HG02840 (cell line): ENCODE measurements around the gene EIF2S2.

Source experiments
- ATAC-seq: cut with Tn5 transposase; IDR thresholded peaks from one replicate; pipeline ENCODE4 v1.9.1; 2021; ENCODE audit warnings: mild to moderate bottlenecking, moderate library complexity, moderate number of reproducible peaks; ENCODE audit not compliant: unreplicated experiment, low FRiP score

Gene EIF2S2

DNA sequence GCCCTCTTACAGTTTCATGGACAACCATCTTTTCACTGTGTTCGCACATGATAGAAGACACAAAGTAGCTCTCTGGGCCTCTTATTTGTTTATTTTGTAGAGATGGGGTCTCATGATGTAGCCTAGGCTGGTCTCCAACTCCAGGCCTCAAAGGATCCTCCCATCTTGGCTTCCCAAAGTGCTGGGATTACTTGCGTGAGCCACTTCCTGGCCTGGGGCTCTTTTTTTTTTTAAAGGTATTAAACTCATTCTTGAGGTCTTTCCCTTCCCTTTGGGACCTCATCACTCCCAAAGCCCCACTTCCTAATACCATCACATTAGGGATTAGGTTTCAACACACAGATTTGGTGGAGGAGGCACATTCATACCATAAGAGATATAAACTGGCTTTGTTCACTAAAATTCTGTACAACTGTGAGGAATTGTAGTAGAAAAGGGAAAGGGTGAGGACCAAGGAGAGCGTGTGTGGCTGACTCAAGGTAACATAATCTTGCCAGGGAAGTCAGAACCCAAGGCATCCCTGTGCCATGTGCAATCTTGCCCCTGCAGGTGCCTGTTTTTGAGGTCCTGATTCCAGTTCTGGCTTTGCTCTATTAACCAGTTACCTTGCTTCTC lies 45.5 kb downstream of the EIF2S2 start:
- no peak for ATAC-seq

DNA sequence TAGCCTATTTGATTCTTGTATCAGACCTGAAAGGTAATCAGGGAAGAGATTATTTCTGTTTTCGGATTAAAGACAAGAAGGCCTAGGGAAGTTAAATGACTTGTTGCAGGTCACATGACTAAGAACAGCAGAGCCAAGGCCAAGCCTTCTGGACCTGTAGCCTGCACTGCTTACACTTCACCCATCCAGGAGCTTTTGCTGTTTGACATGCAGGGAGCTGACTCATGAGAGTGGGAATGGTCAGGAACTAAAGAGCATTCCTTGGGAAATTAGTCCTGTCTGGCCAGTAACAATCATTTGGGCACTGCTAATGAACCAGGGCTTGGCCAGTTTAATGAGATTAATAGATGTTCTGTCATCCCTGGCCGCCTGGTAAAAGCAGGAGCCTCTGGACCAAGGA lies 46.8 kb downstream of the EIF2S2 start:
- no peak for ATAC-seq

DNA sequence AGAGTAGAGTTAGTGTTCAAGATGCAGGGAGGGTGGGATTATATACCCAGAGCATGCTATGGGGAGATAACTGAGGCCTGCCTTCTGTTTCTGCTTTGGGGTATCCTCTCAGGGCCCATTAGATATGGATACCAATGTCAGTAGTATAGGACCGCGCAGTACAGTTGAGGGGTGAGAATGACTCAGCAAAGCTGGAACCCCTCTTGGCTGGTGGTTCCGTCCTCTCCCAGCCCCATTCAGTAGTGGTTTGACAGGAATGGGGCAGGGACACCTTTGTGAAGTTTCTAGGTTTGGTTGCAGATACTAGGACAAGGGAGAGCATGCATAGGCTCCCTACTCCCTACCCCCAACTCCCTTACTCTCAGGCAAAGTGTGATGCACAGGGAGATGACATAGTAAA lies 47.8 kb downstream of the EIF2S2 start:
- no peak for ATAC-seq

DNA sequence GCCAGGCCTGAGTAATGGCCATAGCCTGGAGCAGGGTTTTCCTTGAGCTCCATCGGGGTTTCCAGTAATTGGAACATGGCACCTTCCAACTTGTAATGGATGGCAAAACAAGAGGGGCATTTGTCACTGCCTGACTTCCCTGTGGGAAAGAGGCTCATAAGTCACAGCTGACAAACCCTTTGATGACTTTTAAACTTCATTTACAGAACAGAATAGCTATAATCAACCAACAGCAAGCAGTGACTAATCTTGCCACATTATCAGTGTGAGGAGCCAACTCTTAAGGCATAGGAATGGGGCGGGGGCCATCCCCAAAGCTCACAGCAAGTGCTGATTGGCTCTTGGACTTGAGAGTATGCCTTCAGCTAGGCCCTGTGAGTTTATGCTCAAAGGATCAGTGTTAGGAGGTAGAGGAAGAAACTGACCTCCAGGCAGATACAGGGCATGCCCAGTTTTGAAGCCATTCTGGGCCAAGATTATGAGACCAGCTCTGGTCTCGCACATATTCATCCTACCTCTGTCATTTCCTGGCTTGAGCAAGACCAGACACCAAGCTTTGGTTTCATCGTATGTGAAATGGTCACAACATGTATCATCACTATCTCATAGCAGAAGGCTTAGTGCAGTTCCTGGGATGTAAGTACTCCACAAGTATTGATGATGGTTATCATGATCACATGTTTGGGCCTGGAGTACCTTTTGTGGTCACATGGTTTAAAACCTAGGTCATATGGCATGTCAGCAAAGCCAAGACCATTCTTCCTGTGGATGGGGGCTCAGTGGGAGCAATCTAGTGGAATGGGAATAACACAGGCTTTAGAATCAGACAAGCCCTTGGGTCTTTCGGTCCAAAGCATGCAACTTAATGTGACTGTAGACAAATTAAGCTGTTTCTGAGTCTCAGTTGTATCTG lies 49.2 kb downstream of the EIF2S2 start:
- ATAC-seq, result no peak

DNA sequence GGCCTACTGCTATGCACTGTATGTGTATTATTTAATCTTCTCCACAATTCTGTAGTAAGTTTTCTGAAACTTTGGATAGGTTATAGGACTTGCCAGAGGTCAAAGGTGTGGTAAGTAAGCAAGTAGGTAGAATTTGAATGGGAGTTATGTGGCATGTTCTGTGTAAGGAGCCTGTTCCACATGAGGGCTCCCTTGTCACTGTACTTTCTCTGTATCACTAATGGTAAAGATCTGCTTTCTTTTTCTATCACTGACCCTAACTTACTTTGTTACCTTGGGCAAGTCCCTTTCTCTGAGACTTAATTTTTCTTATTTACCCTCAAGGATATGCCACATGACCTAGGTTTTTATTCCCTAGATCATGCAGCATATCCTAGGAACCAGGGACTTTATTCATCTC lies 50.3 kb downstream of the EIF2S2 start:
- no peak for ATAC-seq

DNA sequence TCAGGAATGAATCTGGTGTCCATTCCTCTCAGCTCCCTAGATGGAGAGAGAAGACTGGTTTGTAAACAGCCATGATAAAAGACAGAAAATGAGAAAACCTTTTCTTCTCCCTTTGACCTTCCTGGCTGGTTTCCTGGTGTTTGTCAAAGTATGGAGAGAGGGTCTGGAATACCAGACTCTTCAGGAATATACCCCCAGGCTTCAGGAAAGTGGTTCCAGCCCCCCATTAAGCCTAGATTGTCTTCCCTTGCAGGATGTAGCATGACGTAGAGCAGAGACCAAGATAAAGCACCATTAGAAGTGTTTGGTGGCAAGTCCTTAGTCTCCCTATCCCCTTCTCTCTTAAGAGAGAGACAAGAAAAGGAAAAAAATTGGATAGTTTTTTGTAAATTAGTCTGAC lies 51.1 kb downstream of the EIF2S2 start:
- no peak for ATAC-seq

DNA sequence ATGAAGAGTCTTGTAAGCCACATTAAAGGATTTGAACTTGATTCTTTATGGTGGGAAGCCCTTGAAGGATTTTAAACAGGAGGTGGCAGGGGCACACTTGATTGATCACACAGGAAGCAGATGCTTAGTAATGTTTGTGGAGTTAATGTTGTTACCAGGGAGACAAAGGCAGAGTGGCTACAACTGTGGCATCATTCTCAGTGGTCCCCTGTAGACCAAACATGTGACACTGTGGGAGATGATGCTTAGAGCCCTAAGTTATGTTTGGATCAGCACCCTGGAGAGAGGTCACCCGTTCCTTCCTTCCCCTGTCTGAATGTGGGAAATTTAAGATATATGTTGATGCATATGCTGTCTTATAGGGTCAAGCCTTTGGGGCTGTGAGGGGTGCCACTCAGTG lies 53.2 kb downstream of the EIF2S2 start:
- no peak for ATAC-seq

DNA sequence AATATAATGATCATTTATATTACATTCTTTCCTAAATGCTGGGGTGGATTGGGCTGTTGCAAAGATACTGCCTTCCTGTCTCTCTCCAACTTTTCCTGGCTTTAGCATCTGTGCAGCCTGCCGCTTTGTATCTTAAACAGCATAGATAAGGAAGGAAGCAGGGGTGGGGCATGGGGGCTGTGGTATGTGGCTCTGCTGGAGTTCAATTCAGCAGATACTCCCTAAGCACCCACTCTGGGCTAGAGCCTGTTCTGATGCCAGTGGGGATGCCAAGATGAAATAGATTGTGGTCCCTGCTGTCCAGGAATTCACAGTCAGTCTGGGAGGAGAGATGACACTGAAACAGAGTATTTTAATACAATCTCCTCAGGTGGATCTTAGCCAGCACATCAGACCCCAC lies 56.8 kb downstream of the EIF2S2 start:
- no peak for ATAC-seq

DNA sequence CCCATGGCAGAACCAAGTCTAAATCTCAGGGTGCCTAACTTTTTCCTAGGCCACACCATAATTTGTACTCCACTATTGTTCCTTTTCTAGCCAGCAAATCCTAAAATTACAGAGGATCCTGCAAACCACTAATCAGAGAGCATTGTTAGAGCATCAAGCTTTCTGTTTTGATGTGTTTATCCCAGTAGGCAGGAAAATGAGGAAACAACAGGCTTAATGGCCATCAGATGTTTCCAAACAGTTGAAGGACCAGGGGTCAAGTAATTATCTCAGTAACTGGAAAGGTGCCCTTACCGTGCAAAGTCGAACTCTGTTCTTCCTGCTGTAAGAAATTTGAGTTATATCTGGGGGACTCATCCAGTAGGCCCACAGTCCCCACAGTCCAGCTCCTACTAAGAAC lies 59.6 kb downstream of the EIF2S2 start:
- no peak for ATAC-seq

DNA sequence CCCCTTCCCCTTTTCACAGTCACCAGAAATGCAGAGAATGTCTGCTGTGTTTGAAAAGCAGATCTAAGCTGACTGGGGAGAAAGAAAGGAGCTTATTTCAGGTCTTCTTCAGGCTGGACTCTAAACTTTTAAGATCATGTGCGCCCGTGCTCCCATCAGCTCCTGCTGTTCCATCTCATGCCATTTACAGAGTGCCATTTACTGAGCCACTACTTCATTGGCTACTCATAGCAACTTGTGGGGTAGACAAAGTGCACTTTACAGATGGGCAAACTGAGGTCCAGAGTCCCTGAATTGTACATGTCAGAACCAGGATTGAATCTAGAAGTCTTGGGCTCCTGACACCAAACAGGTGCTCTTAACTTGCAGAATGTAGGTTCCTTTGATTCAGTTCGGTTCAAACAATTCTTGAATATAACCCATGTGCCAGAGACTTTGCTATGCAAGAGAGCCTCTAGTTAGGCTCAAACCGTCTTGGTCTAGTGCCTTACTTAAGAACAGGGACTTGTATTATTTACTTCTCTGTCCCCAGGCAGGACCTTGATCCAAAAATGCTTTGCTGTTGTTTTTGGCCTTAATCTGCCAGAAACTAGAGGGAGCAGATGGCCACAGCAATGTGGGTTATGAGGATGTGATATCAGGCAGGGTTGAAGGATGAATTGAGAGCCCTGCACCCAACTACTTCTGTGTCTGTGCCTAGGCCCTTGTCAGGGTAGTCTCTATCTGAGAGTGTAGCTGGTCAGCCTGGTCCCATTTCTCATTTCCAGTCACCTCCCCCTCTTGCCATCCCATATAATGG lies 61.9 kb downstream of the EIF2S2 start:
- ATAC-seq, result no peak

DNA sequence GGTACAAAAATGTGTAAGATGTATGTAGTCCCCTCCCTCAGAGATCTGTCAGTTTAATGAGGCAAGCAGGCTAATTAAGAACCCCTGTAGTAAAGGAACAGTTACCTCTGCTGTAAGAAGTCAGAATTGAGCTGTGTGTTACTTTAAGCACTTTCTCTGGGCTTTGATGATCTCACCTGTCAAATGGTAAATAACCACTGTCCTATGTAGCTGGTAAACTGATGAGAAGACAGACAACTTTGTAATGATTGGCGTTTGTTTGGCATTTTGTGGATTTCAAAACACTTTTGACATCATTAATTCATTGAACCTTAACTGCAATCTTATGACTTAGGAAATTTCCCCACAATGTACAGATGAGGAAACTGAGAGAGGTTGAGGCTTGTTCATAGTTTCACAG lies 62.7 kb downstream of the EIF2S2 start:
- ATAC-seq, result no peak

DNA sequence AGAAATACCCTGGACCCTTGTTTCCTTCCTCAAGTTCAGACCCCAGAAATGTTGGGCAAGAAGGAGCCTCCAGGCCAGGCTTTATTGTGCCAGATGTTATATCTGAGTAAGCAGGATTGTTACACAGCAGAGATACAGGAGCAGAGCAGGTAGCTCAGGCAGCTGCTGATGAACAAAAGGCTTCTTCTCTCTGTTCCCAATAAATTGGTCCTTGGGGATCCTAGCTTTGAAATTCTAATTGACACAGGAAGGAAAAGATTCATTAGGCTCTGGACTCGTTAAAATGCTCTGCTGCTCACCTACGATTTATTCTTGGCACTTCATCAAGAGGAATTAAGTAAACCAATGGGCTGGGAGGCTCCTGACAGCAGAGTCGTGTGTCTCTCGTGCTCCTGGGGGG lies 64.1 kb downstream of the EIF2S2 start:
- no peak for ATAC-seq

DNA sequence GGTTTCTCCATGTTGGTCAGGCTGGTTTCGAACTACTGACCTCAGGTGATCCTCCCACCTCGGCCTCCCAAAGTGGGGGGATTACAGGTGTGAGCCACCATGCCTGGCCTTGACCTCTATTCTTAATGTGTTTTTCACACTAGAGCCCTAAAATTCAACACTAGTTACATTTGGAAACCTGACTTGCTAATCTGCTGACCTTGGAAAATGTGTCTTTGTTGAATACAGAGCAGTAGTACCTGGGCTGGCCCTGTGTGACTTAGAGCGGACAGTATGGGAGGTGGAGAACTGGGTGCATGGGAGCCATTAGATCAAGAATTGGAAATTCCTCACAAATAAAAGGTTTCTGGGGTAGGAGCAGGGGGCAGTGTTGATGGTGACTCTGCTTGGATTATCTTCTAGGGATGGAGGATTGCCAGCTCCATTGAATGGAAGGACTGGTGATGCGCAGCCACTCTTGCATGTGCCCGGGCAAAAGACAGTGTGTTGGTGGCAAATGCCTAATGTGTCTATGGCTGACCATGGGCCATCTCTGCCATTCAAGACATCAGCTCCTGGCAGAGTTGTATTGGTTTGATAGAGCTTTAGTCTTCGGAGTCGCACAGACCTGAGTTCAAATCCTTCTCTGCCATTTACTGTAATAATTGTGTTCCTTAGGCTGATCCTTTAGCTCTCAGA lies 64.9 kb downstream of the EIF2S2 start:
- ATAC-seq, result no peak

DNA sequence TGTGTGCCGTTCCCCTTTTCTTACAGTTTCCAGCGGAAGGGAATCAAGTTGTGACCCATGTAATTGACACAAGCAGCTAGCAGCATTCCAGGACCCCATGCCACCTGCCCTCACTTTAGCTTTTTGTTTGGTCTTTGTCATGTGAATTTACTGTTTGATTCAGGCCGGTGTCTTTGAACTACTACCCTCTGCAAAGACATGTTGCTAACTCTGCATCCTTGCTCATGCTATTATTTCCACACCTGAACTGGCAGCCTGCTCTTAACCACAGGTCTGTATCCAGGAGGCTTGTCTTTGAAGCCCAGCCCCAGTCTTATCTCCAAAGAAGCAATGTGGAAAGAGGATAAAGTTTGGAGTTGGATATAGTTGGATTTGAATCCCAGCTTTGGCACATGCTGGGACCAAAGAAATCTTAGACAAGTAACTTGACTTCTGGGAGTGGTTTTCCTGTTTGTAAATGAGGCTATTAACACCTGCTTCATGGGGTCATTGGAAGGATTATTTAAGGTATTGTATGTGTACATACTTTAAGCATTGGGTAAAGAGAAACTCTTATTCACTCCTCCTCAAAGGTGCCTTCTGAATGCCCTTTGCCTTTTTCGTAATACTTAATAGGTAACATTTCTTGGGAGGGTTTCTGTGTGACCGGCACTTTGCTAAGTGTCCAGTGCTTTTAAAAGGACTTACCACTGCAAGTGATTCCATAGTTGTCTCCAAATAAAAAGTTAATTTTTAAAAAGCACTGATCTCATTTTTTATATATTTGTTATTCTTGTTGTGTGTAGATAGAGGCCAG lies 65.9 kb downstream of the EIF2S2 start:
- no peak for ATAC-seq

DNA sequence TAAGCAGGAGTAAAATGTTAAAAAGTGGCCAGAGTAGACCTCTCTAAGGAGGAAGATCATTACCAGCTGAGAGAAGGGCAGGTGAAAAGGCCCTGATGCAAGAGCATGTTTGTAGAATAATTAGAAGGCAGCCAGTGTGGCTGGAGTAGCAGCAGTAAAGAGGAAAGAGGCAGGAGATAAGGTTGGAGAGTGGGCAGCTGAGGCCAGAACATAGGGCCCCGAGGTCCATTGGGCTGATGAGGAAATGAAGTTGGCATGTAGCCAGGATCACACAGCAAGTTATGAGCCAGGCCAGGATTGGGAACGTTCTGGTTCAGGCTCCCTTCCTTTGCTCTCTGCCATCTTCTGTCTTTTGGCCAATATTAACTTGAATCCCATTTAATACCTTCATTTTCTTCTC lies 66.7 kb downstream of the EIF2S2 start:
- ATAC-seq, result no peak

DNA sequence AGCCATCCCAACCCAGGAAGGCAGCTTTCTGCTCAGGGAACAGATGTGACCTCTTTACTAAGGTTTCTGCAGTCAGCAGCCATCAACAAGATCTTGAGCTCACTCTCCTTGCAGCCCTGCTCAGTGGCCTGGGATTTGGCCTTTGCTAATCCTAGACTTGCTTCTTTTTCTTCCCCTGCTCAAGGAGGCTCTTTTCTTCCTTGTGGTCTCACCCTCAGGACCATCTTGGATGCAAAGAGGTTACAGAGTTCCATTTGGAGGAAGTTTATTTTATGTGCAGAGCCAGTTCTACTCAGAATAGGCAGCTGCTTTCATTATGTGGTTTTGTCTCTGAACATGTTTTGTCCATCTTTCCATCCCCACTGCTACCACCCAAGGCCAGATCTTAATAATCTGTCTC lies 69.0 kb downstream of the EIF2S2 start:
- no peak for ATAC-seq

DNA sequence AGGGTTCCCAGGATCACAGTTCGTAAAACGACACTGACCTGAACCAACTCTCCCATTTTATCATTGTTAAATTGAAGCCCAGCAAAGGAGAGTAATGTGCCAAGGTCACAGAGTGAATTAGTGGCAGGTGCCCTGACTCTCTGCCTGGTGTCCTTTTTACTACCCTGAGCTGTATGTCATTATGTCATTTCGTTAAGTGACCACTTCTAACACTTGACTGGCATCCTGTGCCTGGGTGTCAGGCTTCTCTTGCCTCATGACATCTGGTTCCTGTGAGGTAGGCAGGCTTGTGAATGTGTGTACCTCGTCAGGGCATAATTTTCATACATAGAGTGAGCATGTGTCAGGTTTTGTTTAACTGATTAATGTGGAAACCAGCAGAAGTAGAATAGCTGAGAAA lies 69.8 kb downstream of the EIF2S2 start:
- ATAC-seq, result no peak

DNA sequence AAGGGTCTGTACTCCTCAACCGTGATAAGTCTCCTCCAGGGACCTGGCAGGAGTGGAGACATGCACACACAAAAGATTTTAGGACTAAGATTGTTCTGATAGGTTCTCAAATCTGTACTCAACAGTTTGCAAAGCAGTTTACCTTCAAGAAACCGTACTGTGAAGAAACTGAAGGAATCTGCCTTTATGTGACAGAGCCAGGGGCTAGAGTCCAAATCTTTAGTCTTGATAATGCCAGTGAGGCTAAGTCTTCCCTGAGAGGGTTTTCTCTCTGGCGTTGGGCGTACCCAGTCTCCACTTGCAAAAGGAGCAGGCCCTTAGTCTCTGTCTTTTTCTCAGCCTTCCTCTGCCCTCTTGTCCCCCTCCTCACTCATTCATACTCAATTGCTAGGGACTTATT lies 70.8 kb downstream of the EIF2S2 start:
- ATAC-seq, result no peak

DNA sequence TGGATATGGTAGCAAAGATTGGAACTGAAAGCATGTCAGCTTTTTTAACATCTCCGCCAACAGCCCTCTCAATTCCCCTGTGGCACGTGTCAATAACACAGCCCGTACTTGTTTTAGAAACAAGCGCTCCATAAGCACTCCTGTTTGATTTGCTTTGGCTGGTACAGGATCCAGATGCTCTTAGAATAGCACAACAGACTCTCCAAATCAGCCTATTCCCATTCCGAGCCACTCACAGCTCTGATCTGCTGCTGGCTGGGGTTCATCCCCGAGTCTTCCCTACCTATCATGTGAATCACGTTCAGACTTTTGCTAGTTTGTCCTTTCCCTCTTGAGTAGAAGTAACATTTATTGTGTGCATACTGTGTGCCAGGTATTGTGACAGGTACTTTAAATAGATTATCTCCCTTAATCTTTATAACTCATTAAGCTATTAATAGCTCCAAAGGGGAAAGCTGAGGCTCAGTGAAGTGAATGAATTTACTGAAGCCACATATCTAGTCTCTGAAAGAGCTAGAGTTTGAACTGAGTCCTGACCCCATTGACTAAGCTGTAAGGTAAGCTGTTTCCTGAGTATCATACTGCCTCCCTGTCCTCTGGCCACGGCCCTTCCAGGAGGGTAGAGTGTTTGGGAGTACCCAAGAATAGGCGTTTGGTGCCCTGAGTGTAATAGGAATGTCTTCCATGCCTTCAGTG lies 71.6 kb downstream of the EIF2S2 start:
- no peak for ATAC-seq
